Smooth muscle cell (in vitro differentiated cells): ENCODE measurements around the gene ZNF285. TPM values are rescaled to one million over a fixed set of nuclear protein-coding genes. Genes with fewer than 3 reads are reported as not detected.

Source experiments
- DNase-seq: peaks from one replicate; lab custom pipeline; 2025; ENCODE audit not compliant: unreplicated experiment; lab: John Stamatoyannopoulos, UW
- H2AFZ ChIP-seq: fragments of 200-600 bp; sonication (generic); 2 replicates; pipeline ENCODE4 v1.6.0; 2016; ENCODE audit warnings: antibody characterized with exemption, low read depth, mild to moderate bottlenecking
- H3F3A ChIP-seq: fragments of 200-600 bp; sonication (generic); 2 replicates; pipeline ENCODE4 v1.6.0; 2017; ENCODE audit warnings: antibody characterized with exemption, low read depth
- H3K27ac ChIP-seq: fragments of 200-600 bp; sonication (generic); 2 replicates; pipeline ENCODE4 v1.5.1; 2016; ENCODE audit warnings: low read depth, mild to moderate bottlenecking
- H3K27me3 ChIP-seq: fragments of 200-600 bp; sonication (generic); 2 replicates; pipeline ENCODE4 v1.6.1; 2016; ENCODE audit warnings: low read depth, mild to moderate bottlenecking
- H3K36me3 ChIP-seq: fragments of 200-600 bp; sonication (generic); 2 replicates; pipeline ENCODE4 v1.5.1; 2016; ENCODE audit warnings: low read depth
- H3K4me1 ChIP-seq: fragments of 200-600 bp; sonication (generic); 2 replicates; pipeline ENCODE4 v1.5.1; 2016; ENCODE audit warnings: low read depth
- H3K4me2 ChIP-seq: fragments of 200-600 bp; sonication (generic); 2 replicates; pipeline ENCODE4 v1.6.0; 2016; ENCODE audit warnings: mild to moderate bottlenecking
- H3K4me3 ChIP-seq: fragments of 200-600 bp; sonication (generic); 2 replicates; pipeline ENCODE4 v1.5.1; 2016; ENCODE audit warnings: mild to moderate bottlenecking
- H3K79me2 ChIP-seq: fragments of 200-600 bp; sonication (generic); 2 replicates; pipeline ENCODE4 v1.6.0; 2016; ENCODE audit warnings: low read depth, mild to moderate bottlenecking
- H3K9ac ChIP-seq: fragments of 200-600 bp; sonication (generic); 2 replicates; pipeline ENCODE4 v1.6.0; 2016; ENCODE audit warnings: low read depth
- H3K9me3 ChIP-seq: fragments of 200-600 bp; sonication (generic); replicated peaks from 2 replicates; pipeline ENCODE4 v1.5.1; 2016; ENCODE audit warnings: low read depth
- H4K20me1 ChIP-seq: fragments of 200-600 bp; sonication (generic); 2 replicates; pipeline ENCODE4 v1.6.0; 2016; ENCODE audit warnings: low read depth
- WGBS: methylation state at CpG from one replicate; pipeline ENCODE4 v1.1.7; 2016; ENCODE audit warnings: low lambda C conversion rate; 5-methylcytosine and 5-hydroxymethylcytosine counted together
- polyA plus RNA-seq: library from polyadenylated mRNA; unstranded; fragments of >200 nt; fragmentation: Nextera tagmentation; extraction: Ambion mirVana; gene quantifications from 2 replicates; pipeline ENCODE4 v1.2.1, GENCODE V29; 2016
- total RNA-seq: library from RNA; depleted of rRNA; stranded (reverse); fragments of >200 nt; gene quantifications from 2 replicates; pipeline ENCODE4 v1.2.3, GENCODE V29; 2014
- TF ChIP-seq, protein P1 (sequence below): fragments of 200-600 bp; sonication (generic); IDR thresholded peaks from 2 replicates; pipeline ENCODE4 v1.5.1; 2017; ENCODE audit warnings: borderline replicate concordance, mild to moderate bottlenecking, antibody characterized with exemption; ENCODE audit not compliant: insufficient read depth, poor library complexity, severe bottlenecking

The ZNF285 gene
- total and polyA plus RNA-seq, 2 experiments from 2014 or later: 4.9 to 5.2 TPM

DNA sequence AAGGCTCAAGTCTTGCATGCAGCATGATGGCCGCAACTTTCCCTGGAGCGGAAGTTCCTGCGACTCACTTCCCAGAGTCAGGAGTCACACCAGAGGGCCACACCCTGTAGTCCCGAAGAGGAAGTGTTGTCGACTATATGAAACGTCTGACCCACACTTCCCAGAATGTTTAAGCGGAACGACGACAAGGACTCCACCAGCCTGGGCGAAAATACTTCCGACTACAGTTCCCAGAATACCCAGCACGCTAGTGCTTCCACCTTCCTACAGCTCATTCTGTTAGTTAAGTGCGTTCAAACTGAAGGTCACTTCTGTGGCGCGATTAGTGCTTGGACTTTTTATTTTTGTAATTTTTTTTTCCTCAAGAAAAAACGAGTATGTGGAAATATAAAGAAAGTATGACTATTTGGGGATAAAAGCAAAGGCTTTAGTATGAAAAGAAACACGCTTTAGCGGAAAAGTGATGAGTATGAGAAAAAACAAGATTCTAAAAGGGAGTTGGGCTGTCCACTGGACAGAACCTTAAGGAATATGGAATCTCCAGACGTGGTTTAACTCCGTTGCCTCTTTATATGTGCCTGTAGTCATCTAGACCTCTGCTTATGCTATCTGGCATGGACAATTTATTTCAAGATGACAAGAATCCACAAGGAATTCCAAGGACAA, 29.5 kb downstream of the ZNF285 start:
- DNase-seq: no peak
- Histone ChIP-seq H3K9me3 (peaks cover 3% of the 10 kb centered on the region), H3K79me2 (no peaks in the 10 kb centered on the region), H3F3A (no peaks in the 10 kb centered on the region), H3K9ac (no peak overlapping the region), H3K36me3 (no peaks in the 10 kb centered on the region), H3K4me1 (no peaks in the 10 kb centered on the region), H3K4me2 (no peak overlapping the region), H4K20me1 (no peaks in the 10 kb centered on the region), H3K27me3 (no peaks in the 10 kb centered on the region), H3K4me3 (no peak overlapping the region), H3K27ac (no peak overlapping the region), H2AFZ (no peak overlapping the region)
- TF ChIP-seq, protein P1, sequence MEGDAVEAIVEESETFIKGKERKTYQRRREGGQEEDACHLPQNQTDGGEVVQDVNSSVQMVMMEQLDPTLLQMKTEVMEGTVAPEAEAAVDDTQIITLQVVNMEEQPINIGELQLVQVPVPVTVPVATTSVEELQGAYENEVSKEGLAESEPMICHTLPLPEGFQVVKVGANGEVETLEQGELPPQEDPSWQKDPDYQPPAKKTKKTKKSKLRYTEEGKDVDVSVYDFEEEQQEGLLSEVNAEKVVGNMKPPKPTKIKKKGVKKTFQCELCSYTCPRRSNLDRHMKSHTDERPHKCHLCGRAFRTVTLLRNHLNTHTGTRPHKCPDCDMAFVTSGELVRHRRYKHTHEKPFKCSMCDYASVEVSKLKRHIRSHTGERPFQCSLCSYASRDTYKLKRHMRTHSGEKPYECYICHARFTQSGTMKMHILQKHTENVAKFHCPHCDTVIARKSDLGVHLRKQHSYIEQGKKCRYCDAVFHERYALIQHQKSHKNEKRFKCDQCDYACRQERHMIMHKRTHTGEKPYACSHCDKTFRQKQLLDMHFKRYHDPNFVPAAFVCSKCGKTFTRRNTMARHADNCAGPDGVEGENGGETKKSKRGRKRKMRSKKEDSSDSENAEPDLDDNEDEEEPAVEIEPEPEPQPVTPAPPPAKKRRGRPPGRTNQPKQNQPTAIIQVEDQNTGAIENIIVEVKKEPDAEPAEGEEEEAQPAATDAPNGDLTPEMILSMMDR: no peak
- 89% methylated on average over 20 of the region's 20 CpGs for WGBS

DNA sequence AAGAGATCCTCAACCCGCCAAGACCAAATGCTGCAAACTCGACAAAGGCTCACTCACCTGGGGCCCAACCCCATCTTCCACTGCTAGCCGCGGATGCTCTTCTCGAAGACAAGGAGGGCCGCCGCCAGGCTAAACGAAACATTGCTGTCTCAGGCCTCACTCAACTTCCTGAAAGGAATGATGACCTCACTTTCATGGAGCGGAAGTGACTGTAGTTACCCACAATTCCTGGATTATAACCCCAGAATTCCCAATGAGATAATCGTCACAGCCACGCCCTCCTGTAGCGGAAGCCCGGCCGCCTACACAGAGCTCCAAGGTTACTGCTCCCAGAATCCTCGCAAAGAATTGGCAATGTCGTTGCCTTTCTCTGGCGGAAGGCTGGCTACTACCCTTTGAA, 34.4 kb downstream of the ZNF285 start:
- Histone ChIP-seq H3K79me2 (no peaks in the 10 kb centered on the region), H3K4me2 (no peak overlapping the region), H3K9me3 (no peaks in the 10 kb centered on the region), H3F3A (no peaks in the 10 kb centered on the region), H3K27ac (no peak overlapping the region), H4K20me1 (no peaks in the 10 kb centered on the region), H3K9ac (no peak overlapping the region), H3K36me3 (no peaks in the 10 kb centered on the region), H2AFZ (no peak overlapping the region), H3K27me3 (no peaks in the 10 kb centered on the region), H3K4me1 (no peaks in the 10 kb centered on the region), H3K4me3 (no peak overlapping the region)
- TF ChIP-seq, protein P1: no peak
- no peak for DNase-seq
- 93% methylated on average over 17 of the region's 17 CpGs for WGBS

DNA sequence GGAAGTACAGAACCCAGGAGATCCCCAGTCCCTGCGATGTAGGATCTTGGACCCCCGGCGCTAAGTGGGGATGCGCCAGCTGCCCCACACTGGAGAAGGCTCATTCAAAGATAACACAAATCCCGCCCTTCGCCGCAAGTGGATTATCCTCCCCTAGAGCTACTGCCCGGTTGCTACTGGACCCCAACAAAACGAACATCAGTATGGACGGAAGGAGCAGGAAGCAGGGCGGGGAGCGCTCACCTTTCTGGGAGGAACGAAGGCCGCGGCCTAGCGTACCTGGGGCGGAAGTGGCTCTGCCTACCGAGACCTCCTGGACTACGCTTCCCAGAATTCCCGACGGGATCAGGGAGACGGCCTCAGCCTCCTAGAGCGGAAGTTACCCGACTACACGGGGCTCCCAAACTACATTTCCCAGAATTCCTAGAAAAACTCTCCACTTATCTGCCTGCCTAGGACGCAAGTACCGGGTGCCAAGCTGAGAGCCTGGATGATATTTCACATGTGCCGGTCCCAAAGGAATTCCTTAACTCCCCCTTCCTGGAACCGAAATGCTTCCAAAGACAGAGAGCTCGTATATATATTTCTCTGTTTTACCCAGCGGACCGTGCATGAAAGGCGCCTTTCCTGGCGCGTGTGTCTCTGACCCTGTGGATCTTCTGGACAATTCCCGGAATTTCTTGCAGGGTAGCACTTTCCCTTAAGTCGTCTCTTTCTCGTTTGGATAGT, 44.9 kb downstream of the ZNF285 start, which contains the start of gene ZNF112:
TSS of gene ZNF112 (minus strand) at position 298 of the 729 bp plus-strand sequence. CDS start 16,141 bp downstream, outside the sequence.
- Histone ChIP-seq H3K27ac (no peak within 1 kb of the TSS), H3K9me3 (no peaks in the 10 kb centered on the region), H3K79me2 (peaks cover 46% of the 10 kb centered on the region), H3K4me2 (peak within 1 kb of the TSS; percentile 84), H3K9ac (peak within 1 kb of the TSS; percentile 69), H3K27me3 (no peaks in the 10 kb centered on the region), H3K4me1 (peaks cover 9% of the 10 kb centered on the region), H4K20me1 (no peaks in the 10 kb centered on the region), H3K4me3 (peak within 1 kb of the TSS; percentile 86), H3F3A (no peaks in the 10 kb centered on the region), H3K36me3 (peaks cover 3% of the 10 kb centered on the region), H2AFZ (peak within 1 kb of the TSS; percentile 99)
- 3% methylated on average over 38 of the region's 38 CpGs for WGBS
- TF ChIP-seq, protein P1: no peak
- peak; percentile 16 for DNase-seq

DNA sequence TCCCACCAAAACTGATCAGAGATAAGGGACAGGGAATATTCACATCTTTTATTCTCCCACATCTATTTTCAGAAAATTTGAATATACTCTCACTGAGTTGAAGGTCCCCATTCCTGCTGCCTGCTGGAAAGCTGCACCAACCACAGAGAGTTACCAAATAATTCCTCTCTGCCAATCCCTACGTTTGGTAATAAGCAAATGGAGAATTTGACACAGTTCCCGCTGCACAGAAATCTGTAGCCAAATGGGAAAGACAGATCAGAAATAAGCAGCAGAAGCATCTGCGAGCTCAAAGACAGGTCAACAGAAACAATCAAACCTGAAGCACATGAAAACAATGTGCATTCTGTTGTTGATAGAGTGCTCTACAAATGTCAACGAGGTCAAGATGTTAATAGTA, 54.9 kb downstream of the ZNF285 start:
- DNase-seq: no peak

More for the DNA sequence above, 54.9 kb downstream of the ZNF285 start:
- TF ChIP-seq, protein P1: no peak
- WGBS: 94% methylated on average over 4 of the region's 4 CpGs
- Histone ChIP-seq H3F3A (no peaks in the 10 kb centered on the region), H3K36me3 (peaks cover 27% of the 10 kb centered on the region), H3K4me2 (no peak overlapping the region), H3K4me3 (no peak overlapping the region), H3K9ac (no peak overlapping the region), H2AFZ (no peak overlapping the region), H3K27ac (no peak overlapping the region), H3K79me2 (peaks cover 67% of the 10 kb centered on the region), H3K4me1 (no peaks in the 10 kb centered on the region), H3K27me3 (no peaks in the 10 kb centered on the region), H3K9me3 (peaks cover 24% of the 10 kb centered on the region), H4K20me1 (peaks cover 5% of the 10 kb centered on the region)
